HG03460 (cell line): Measurements from ENCODE around the gene CRIM1.

ENCODE experiments used
- ATAC-seq: cut with Tn5 transposase; IDR thresholded peaks from one replicate; pipeline ENCODE4 v1.9.1; 2021; ENCODE audit not compliant: unreplicated experiment

CRIM1 gene

GRCh38 chr2:36423172-36423571 lies 67.6 kb downstream of the CRIM1 start:
- no peak for ATAC-seq

GRCh38 chr2:36423619-36424120 lies 68.1 kb downstream of the CRIM1 start:
- ATAC-seq, result no peak

GRCh38 chr2:36425608-36426355 lies 70.2 kb downstream of the CRIM1 start:
- no peak for ATAC-seq

GRCh38 chr2:36427790-36428243 lies 72.2 kb downstream of the CRIM1 start:
- no peak for ATAC-seq

GRCh38 chr2:36430549-36430948 lies 75.0 kb downstream of the CRIM1 start:
- ATAC-seq, result no peak

- ATAC-seq, result no peak
These were observed 76.9 kb downstream of the CRIM1 start for GRCh38 chr2:36432479-36432878.

- no peak for ATAC-seq
These were observed 78.0 kb downstream of the CRIM1 start for GRCh38 chr2:36433311-36434217.

- no peak for ATAC-seq
These were observed 82.9 kb downstream of the CRIM1 start for GRCh38 chr2:36438449-36438977.

GRCh38 chr2:36439084-36439483 lies 83.5 kb downstream of the CRIM1 start:
- no peak for ATAC-seq

GRCh38 chr2:36441065-36441625 lies 85.6 kb downstream of the CRIM1 start:
- ATAC-seq, result no peak

- ATAC-seq, result no peak
These were observed 86.2 kb downstream of the CRIM1 start for GRCh38 chr2:36441816-36442215.

GRCh38 chr2:36444216-36444936 lies 88.8 kb downstream of the CRIM1 start:
- no peak for ATAC-seq

- ATAC-seq, result no peak
These were observed 89.7 kb downstream of the CRIM1 start for GRCh38 chr2:36445185-36445866.

- ATAC-seq, result no peak
These were observed 90.7 kb downstream of the CRIM1 start for GRCh38 chr2:36446294-36446693.

GRCh38 chr2:36449213-36449612 lies 93.6 kb downstream of the CRIM1 start:
- ATAC-seq, result no peak

GRCh38 chr2:36449943-36450392 lies 94.4 kb downstream of the CRIM1 start:
- no peak for ATAC-seq

GRCh38 chr2:36450466-36451196 lies 95.1 kb downstream of the CRIM1 start:
- ATAC-seq, result no peak

- no peak for ATAC-seq
These were observed 95.9 kb downstream of the CRIM1 start for GRCh38 chr2:36451512-36451911.

GRCh38 chr2:36452260-36452659 lies 96.7 kb downstream of the CRIM1 start:
- ATAC-seq, result no peak
